Activated CD4-positive, alpha-beta memory T cell treated with anti-CD3 and anti-CD28 coated beads, Interleukin-2, amount 10 ng/mL, durations not matched to agents 7 days and 5 days (primary cell): ENCODE data around the gene GSN. TPM values are rescaled to one million over a fixed set of nuclear protein-coding genes. Genes with fewer than 3 reads are reported as not detected.
A peak's percentile ranks its signal among the peaks of the same experiment; 100 is the strongest.

Source experiments
- CTCF ChIA-PET: fragments of 350-600 bp; sonication (Branson Sonifier 250); formaldehyde crosslinking; loops from one replicate; lab custom pipeline; 2021; ENCODE audit warnings: antibody characterized with exemption, inconsistent platforms; lab: Charles Lee
- POLR2A ChIA-PET: fragments of 350-600 bp; sonication (Branson Sonifier 250); formaldehyde crosslinking; loops from one replicate; lab custom pipeline; 2021; ENCODE audit warnings: antibody characterized with exemption; lab: Charles Lee
- DNase-seq: peaks from one replicate; pipeline ENCODE4 v3.0.0-alpha.2; 2020
- H3K27ac Mint-ChIP-seq: one replicate; pipeline ENCODE4 v1.8.0; 2021; ENCODE audit warnings: mild to moderate bottlenecking, mixed read lengths
- H3K27me3 Mint-ChIP-seq: one replicate; pipeline ENCODE4 v1.8.0; 2021; ENCODE audit warnings: mixed read lengths
- H3K36me3 Mint-ChIP-seq: one replicate; pipeline ENCODE4 v1.8.0; 2021; ENCODE audit warnings: low read depth, mixed read lengths
- H3K4me1 Mint-ChIP-seq: one replicate; pipeline ENCODE4 v1.8.0; 2021; ENCODE audit warnings: mixed read lengths
- H3K4me3 Mint-ChIP-seq: one replicate; pipeline ENCODE4 v1.8.0; 2021; ENCODE audit warnings: mild to moderate bottlenecking, mixed read lengths
- H3K9me3 Mint-ChIP-seq: one replicate; pipeline ENCODE4 v1.8.0; 2021; ENCODE audit warnings: mixed read lengths
- total RNA-seq, 2 experiments: library from RNA; stranded (reverse); gene quantifications; one replicate each; pipeline ENCODE4 v1.2.3, GENCODE V29; 2021

The GSN gene
- total RNA-seq, 2 experiments from 2014 or later: 5.8 to 6.0 TPM

GRCh38 chr9:121268851-121269641 lies 1.1 kb downstream of the GSN start:
- POLR2A ChIA-PET: interaction anchor here (1.8 kb wide), 1 partner anchor 9 kb away, joined by 5 read pairs; no protein-coding TSS in a partner anchor
- H3K4me1 Mint-ChIP-seq: peaks cover 18% of the 10 kb centered on the region

DNA sequence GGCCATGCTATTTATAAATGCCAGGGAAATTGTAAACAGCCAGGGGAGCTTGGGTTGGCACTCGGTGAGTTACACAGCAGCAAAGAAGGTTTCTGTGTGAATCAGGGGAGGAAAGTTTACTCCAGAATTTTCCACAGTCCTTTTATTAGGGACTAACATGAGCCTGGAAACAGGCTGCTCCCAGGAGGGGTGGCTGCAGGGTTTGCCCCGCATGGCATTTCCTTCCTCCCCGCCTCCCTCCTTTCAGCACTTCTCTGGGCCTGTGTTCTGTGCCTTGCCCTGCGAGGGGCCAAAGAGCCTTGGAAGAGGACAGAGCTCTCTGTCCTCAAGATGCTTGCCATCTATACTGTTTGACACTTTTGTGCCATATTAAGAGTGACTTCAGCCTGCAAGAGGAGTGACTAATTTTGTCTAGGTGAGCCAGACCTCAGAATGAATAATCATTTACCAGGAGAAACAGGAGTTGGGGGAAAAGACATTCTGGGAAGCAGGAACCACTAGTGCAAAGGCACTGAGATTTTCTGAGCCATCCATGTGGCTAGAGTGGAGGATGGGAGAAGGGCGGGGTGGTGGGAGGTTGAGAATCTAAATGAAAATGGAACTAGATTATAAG lies 1.8 kb downstream of the GSN start:
- POLR2A ChIA-PET: no interaction called here
- H3K27me3 Mint-ChIP-seq: peaks cover 17% of the 10 kb centered on the region
- DNase-seq: no peak
- CTCF ChIA-PET: interaction anchor here (4.4 kb wide), 1 partner anchor 8 kb away, joined by 31 read pairs; no protein-coding TSS in a partner anchor
- no peak overlapping the region for H3K4me3 Mint-ChIP-seq
- H3K36me3 Mint-ChIP-seq: no peaks in the 10 kb centered on the region
- H3K4me1 Mint-ChIP-seq: peaks cover 18% of the 10 kb centered on the region
- no peak overlapping the region for H3K27ac Mint-ChIP-seq
- no peaks in the 10 kb centered on the region for H3K9me3 Mint-ChIP-seq

More at GRCh38 chr9:121268851-121269641, 1.1 kb downstream of the GSN start:
- Mint-ChIP-seq H3K36me3 (no peaks in the 10 kb centered on the region), H3K27me3 (peaks cover 17% of the 10 kb centered on the region), H3K27ac (no peak overlapping the region), H3K9me3 (no peaks in the 10 kb centered on the region), H3K4me3 (peak overlapping the region; percentile 66)
- DNase-seq: no peak
- CTCF ChIA-PET: interaction anchor here (4.4 kb wide), 1 partner anchor 9 kb away, joined by 31 read pairs; no protein-coding TSS in a partner anchor

DNA sequence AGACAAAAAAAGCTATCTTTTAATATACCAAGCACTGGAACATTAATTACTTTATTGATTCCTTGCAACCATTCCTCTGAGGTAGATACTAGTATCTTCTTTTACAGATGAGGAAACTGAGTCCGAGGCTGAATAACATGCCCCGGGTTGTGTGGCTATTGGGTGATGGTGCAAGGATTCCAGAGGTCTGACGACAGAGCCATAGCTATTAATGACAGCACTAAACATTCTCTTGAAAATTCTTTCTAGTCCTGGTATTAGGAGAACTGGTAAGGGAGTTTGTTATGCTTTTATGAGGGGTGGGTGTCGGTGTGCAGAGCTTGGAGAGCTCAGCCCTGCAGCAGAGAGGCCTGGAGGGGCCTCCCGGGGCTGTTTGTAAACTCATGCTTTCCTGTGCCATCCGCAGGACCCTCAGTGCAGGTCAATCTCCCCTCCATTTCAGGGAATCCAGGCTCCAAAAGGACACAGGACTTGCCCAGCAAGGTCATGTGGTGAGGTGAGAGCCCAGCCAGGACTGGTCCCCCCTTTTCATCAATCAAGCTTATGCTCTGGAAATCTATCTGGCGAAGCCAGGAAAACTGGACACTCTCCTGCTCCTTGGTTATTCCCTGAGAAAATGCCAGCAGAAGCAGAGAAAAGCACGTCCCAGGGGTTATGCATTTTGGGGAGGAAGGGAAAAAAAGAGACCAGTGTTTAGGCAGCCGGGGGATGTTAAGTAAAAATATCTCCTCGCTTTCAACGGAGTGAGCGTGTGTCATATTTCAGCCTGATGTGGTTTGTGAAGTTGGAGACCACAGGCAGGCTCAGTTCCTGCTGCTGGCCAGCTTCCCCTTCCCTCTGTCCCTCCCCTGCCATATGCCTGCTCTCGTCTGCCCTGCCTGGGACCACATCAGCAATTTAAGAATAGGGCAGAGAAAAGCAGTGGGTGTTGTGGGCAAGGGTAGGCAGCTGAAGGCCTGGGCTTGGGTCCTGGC lies 3.7 kb downstream of the GSN start:
- Mint-ChIP-seq H3K4me3 (no peak overlapping the region), H3K27ac (no peak overlapping the region), H3K36me3 (no peaks in the 10 kb centered on the region), H3K4me1 (peaks cover 18% of the 10 kb centered on the region), H3K9me3 (no peaks in the 10 kb centered on the region), H3K27me3 (peaks cover 15% of the 10 kb centered on the region)
- CTCF ChIA-PET: interaction anchor here (2.0 kb wide), 1 partner anchor 8 kb away, joined by 5 read pairs; no protein-coding TSS in a partner anchor
- POLR2A ChIA-PET: no interaction called here
- DNase-seq: no peak

DNA sequence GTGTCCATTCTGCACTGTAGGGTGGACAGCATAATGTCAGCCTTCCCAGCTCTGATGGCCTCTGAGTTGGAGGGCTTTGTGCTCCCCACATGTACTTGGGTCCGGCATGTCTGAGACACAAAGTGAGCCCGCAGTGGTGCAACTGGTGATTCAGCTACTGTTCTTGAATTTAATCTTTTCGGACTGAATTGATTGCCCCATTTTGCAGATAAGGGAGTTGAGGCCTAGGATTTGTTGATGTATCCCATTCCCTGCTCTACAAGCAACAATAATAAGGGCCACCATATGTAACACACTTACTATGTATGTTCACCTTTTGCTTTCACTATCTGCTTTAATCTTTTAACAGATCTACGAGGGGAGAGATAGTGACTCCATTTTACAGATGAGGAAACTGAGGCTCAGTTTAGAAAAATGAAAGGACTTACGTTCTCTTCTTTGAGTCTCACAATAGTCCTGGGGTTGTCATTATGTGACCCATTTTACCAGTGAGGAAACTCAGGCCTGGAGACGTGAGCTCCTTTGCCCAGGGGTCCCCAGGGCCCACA lies 4.5 kb downstream of the GSN start:
- POLR2A ChIA-PET: no interaction called here
- CTCF ChIA-PET: interaction anchor here (2.0 kb wide), 1 partner anchor 8 kb away, joined by 5 read pairs; no protein-coding TSS in a partner anchor

GRCh38 chr9:121273064-121273775 lies 5.3 kb downstream of the GSN start:
- no peak for DNase-seq
- H3K27ac Mint-ChIP-seq: no peak overlapping the region
- H3K4me3 Mint-ChIP-seq: no peak overlapping the region
- ChIA-PET POLR2A (interaction anchor here (0.7 kb wide), 1 partner anchor 991 kb away, joined by 3 read pairs; no protein-coding TSS in a partner anchor), CTCF (no interaction called here)
- H3K27me3 Mint-ChIP-seq: peaks cover 13% of the 10 kb centered on the region
- no peaks in the 10 kb centered on the region for H3K36me3 Mint-ChIP-seq
- H3K9me3 Mint-ChIP-seq: no peaks in the 10 kb centered on the region
- peaks cover 14% of the 10 kb centered on the region for H3K4me1 Mint-ChIP-seq

More for the DNA sequence above, 4.5 kb downstream of the GSN start:
- Mint-ChIP-seq H3K9me3 (no peaks in the 10 kb centered on the region), H3K36me3 (no peaks in the 10 kb centered on the region), H3K27me3 (peaks cover 13% of the 10 kb centered on the region), H3K4me3 (no peak overlapping the region), H3K27ac (no peak overlapping the region), H3K4me1 (peaks cover 18% of the 10 kb centered on the region)
- no peak for DNase-seq

GRCh38 chr9:121274851-121275250 lies 6.9 kb downstream of the GSN start:
- ChIA-PET CTCF (no interaction called here), POLR2A (no interaction called here)
- no peak for DNase-seq
- Mint-ChIP-seq H3K9me3 (no peaks in the 10 kb centered on the region), H3K27ac (no peak overlapping the region), H3K27me3 (peaks cover 1% of the 10 kb centered on the region), H3K4me3 (no peak overlapping the region), H3K4me1 (peaks cover 4% of the 10 kb centered on the region), H3K36me3 (no peaks in the 10 kb centered on the region)

DNA sequence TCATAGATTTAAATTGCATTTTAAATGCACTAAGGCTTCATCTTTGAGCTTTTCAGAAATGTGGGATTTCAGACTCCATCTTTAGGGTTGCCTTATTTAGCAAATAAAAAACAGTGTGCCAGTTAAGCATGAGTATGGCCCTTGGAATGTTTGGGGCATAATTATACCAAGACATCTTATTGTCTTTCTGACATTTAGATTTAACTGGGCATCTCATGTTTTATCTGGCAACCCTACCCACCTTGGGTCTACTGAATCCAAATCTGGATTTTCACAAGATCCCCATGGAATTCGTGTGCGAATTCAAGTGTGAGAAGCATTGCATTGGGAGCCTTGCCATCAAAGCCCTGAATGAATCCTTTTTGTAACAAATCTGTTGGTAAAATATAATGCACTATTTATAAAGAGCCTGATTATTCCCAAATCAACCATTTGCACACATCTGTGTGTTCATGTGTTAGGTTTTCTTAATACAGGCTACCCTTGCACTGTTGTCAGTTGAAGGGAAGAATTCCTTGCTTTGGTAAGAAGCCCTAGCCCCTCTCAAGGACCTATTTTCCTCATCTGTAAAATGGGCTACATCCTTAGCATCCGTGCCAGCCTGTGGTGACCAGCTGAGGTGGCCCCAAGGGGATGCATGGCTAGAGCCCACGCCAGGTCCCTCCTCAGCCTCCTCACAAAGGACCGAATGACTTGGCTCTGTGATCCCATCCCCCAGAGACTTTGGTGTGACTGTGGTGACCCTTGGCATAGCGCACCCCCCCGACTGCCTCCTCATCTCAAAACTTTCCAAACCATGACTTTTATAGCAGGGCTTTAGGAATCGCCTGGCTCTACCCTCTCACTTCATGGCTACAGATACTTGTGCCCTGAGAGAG lies 8.1 kb downstream of the GSN start:
- Mint-ChIP-seq H3K36me3 (no peaks in the 10 kb centered on the region), H3K4me1 (peaks cover 3% of the 10 kb centered on the region), H3K27ac (no peak overlapping the region), H3K27me3 (no peaks in the 10 kb centered on the region), H3K4me3 (no peak overlapping the region), H3K9me3 (no peaks in the 10 kb centered on the region)
- DNase-seq: no peak
- CTCF ChIA-PET: no interaction called here
- POLR2A ChIA-PET: no interaction called here

GRCh38 chr9:121277026-121277425 lies 9.1 kb downstream of the GSN start:
- no peaks in the 10 kb centered on the region for H3K9me3 Mint-ChIP-seq
- H3K4me1 Mint-ChIP-seq: peaks cover 5% of the 10 kb centered on the region
- no peaks in the 10 kb centered on the region for H3K27me3 Mint-ChIP-seq
- CTCF ChIA-PET: interaction anchor here (2.3 to 2.4 kb wide), 4 partner anchors 8 to 65 kb away, joined by 10 to 31 read pairs (median 20); partner anchors contain the start of gene GSN
- no peaks in the 10 kb centered on the region for H3K36me3 Mint-ChIP-seq
- no peak for DNase-seq
- POLR2A ChIA-PET: interaction anchor here (1.1 kb wide), 1 partner anchor 9 kb away, joined by 5 read pairs; the partner anchor contains the start of gene GSN
- no peak overlapping the region for H3K4me3 Mint-ChIP-seq
- H3K27ac Mint-ChIP-seq: no peak overlapping the region

- no peaks in the 10 kb centered on the region for H3K9me3 Mint-ChIP-seq
- no peaks in the 10 kb centered on the region for H3K36me3 Mint-ChIP-seq
- CTCF ChIA-PET: interaction anchor here (0.6 to 2.4 kb wide), 16 partner anchors 9 to 242 kb away, joined by 3 to 31 read pairs (median 5); partner anchors contain the start of gene GSN
- POLR2A ChIA-PET: interaction anchor here (1.1 to 1.3 kb wide), 2 partner anchors 9 to 22 kb away, joined by 5 read pairs; partner anchors contain the start of gene GSN
- H3K27ac Mint-ChIP-seq: no peak overlapping the region
- no peak for DNase-seq
- H3K4me3 Mint-ChIP-seq: no peak overlapping the region
- H3K4me1 Mint-ChIP-seq: peaks cover 5% of the 10 kb centered on the region
- no peaks in the 10 kb centered on the region for H3K27me3 Mint-ChIP-seq
These were observed 9.7 kb downstream of the GSN start for GRCh38 chr9:121277518-121278295.

GRCh38 chr9:121278477-121279261 lies 10.7 kb downstream of the GSN start:
- H3K27me3 Mint-ChIP-seq: no peaks in the 10 kb centered on the region
- peak; percentile 50 for DNase-seq
- H3K9me3 Mint-ChIP-seq: no peaks in the 10 kb centered on the region
- no peak overlapping the region for H3K4me3 Mint-ChIP-seq
- CTCF ChIA-PET: interaction anchor here (0.6 to 2.4 kb wide), 26 partner anchors 9 to 243 kb away, joined by 3 to 31 read pairs (median 4); partner anchors contain the start of gene GSN
- POLR2A ChIA-PET: interaction anchor here (1.3 kb wide), 1 partner anchor 21 kb away, joined by 5 read pairs; no protein-coding TSS in a partner anchor
- H3K4me1 Mint-ChIP-seq: peaks cover 5% of the 10 kb centered on the region
- H3K36me3 Mint-ChIP-seq: no peaks in the 10 kb centered on the region
- no peak overlapping the region for H3K27ac Mint-ChIP-seq
